Measurements from ENCODE around the gene OR4K14. TPM values are rescaled to one million over a fixed set of nuclear protein-coding genes. Genes with fewer than 3 reads are reported as not detected.
"Not testable (repeated sequence)": the region's sequence is repeated elsewhere in the genome, so short reads cannot be mapped to it uniquely, and the experiment has no call there.

Gene OR4K14
- polyA plus RNA-seq, 4 donors = not detected

DNA sequence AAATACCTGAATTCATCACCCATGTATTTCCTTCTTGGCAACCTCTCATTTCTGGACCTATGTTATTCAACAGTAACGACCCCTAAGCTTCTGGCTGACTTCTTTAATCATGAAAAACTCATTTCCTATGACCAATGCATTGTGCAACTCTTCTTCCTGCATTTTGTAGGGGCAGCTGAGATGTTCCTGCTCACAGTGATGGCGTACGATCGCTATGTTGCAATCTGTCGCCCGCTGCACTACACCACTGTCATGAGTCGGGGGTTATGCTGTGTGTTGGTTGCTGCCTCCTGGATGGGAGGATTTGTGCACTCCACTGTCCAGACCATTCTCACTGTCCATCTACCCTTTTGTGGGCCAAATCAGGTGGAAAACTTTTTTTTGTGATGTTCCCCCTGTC lies 16.8 kb downstream of the OR4K14 start:
- WGBS, 3 donors = 75 to 79% (median 77%) methylated on average over 7 of the region's 7 CpGs
- DNase-seq = no peak
- H3K27me3 ChIP-seq (ENCODE audit: control insufficient read depth in 3 of 3, insufficient read depth in 3 of 3, low read length in 3 of 3) = no peaks in the 10 kb centered on the region
- H3K4me1 ChIP-seq (ENCODE audit: control insufficient read depth in 3 of 3, insufficient read depth in 2 of 3, low read depth in 1 of 3, low read length in 2 of 3) = no peaks in the 10 kb centered on the region
- no peak overlapping the region for H3K27ac ChIP-seq (ENCODE audit: low read depth in 1 of 3, low read length in 2 of 3)
- FAIRE-seq = no peak
- no peaks in the 10 kb centered on the region for H3K36me3 ChIP-seq (ENCODE audit: control insufficient read depth in 3 of 3, insufficient read depth in 2 of 3, low read depth in 1 of 3, low read length in 3 of 3)
- peaks cover 0 to 8% of the 10 kb centered on the region in 2 donors for H3K9me3 ChIP-seq (ENCODE audit: control insufficient read depth in 2 of 2, insufficient read depth in 1 of 2, low read depth in 1 of 2, low read length in 1 of 2)
- no peak overlapping the region for H3K4me3 ChIP-seq (ENCODE audit: low read depth in 1 of 3, low read length in 3 of 3)

GRCh38 chr14:20001863-20002262 lies 17.2 kb downstream of the OR4K14 start, which contains the start of gene OR4Q2:
Gene OR4Q2, plus strand, starts transcription at chr14:20002163.
- Histone ChIP-seq H3K27ac (ENCODE audit: low read depth in 1 of 3, low read length in 2 of 3) (no peak within 1 kb of the TSS), H3K36me3 (ENCODE audit: control insufficient read depth in 3 of 3, insufficient read depth in 2 of 3, low read depth in 1 of 3, low read length in 3 of 3) (no peaks in the 10 kb centered on the region), H3K4me3 (ENCODE audit: low read depth in 1 of 3, low read length in 3 of 3) (no peak within 1 kb of the TSS), H3K4me1 (ENCODE audit: control insufficient read depth in 3 of 3, insufficient read depth in 2 of 3, low read depth in 1 of 3, low read length in 2 of 3) (no peaks in the 10 kb centered on the region), H3K27me3 (ENCODE audit: control insufficient read depth in 3 of 3, insufficient read depth in 3 of 3, low read length in 3 of 3) (no peaks in the 10 kb centered on the region), H3K9me3 (ENCODE audit: control insufficient read depth in 2 of 2, insufficient read depth in 1 of 2, low read depth in 1 of 2, low read length in 1 of 2) (peaks cover 0 to 8% of the 10 kb centered on the region in 2 donors)
- no peak for FAIRE-seq
- no peak for DNase-seq

GRCh38 chr14:19993438-19993837 lies 25.7 kb downstream of the OR4K14 start:
- no peak for DNase-seq
- H3K36me3 ChIP-seq (ENCODE audit: control insufficient read depth in 3 of 3, insufficient read depth in 2 of 3, low read depth in 1 of 3, low read length in 3 of 3) = no peaks in the 10 kb centered on the region
- no peaks in the 10 kb centered on the region for H3K4me1 ChIP-seq (ENCODE audit: control insufficient read depth in 3 of 3, insufficient read depth in 2 of 3, low read depth in 1 of 3, low read length in 2 of 3)
- H3K27me3 ChIP-seq (ENCODE audit: control insufficient read depth in 3 of 3, insufficient read depth in 3 of 3, low read length in 3 of 3) = no peaks in the 10 kb centered on the region
- 56 to 76% (median 67%) methylated on average over 2 of the region's 2 CpGs for WGBS, 3 donors
- H3K9me3 ChIP-seq (ENCODE audit: control insufficient read depth in 2 of 2, insufficient read depth in 1 of 2, low read depth in 1 of 2, low read length in 1 of 2) = peaks cover 0 to 19% of the 10 kb centered on the region in 2 donors
- H3K4me3 ChIP-seq (ENCODE audit: low read depth in 1 of 3, low read length in 3 of 3) = no peak overlapping the region
- FAIRE-seq = no peak
- H3K27ac ChIP-seq (ENCODE audit: low read depth in 1 of 3, low read length in 2 of 3) = no peak overlapping the region

DNA sequence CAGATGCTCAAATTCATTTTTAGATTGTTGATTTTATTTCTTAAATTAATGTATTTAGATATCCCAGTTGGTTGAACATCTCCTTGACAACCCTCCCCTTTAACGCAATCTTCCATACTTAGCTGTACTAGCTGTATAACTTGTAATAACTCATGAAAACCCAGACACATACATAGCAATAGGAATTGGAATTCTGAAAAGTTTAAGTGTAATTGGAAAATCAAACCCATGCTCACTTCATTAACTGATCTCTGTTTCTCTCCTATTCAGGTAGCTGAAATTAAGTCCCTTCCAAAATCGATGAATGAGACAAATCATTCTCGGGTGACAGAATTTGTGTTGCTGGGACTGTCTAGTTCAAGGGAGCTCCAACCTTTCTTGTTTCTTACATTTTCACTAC lies 43.8 kb downstream of the OR4K14 start, which contains the start of gene OR4K15:
Gene OR4K15 (plus strand): TSS at position 301 of the 400 bp plus-strand sequence. CDS start 0 bp downstream, at position 301.
- DNase-seq (no peak), FAIRE-seq (no peak)
- H3K9me3 ChIP-seq (ENCODE audit: control insufficient read depth in 2 of 2, insufficient read depth in 1 of 2, low read depth in 1 of 2, low read length in 1 of 2) = no peaks in the 10 kb centered on the region
- no peaks in the 10 kb centered on the region for H3K36me3 ChIP-seq (ENCODE audit: control insufficient read depth in 3 of 3, insufficient read depth in 2 of 3, low read depth in 1 of 3, low read length in 3 of 3)
- 93 to 98% (median 94%) methylated on average over 3 of the region's 3 CpGs for WGBS, 3 donors
- H3K27ac ChIP-seq (ENCODE audit: low read depth in 1 of 3, low read length in 2 of 3) = no peak within 1 kb of the TSS
- H3K27me3 ChIP-seq (ENCODE audit: control insufficient read depth in 3 of 3, insufficient read depth in 3 of 3, low read length in 3 of 3) = no peaks in the 10 kb centered on the region
- H3K4me3 ChIP-seq (ENCODE audit: low read depth in 1 of 3, low read length in 3 of 3) = no peak within 1 kb of the TSS
- no peaks in the 10 kb centered on the region for H3K4me1 ChIP-seq (ENCODE audit: control insufficient read depth in 3 of 3, insufficient read depth in 2 of 3, low read depth in 1 of 3, low read length in 2 of 3)

- no peak for DNase-seq
- no peaks in the 10 kb centered on the region for H3K4me1 ChIP-seq (ENCODE audit: control insufficient read depth in 3 of 3, insufficient read depth in 2 of 3, low read depth in 1 of 3, low read length in 2 of 3)
- no peaks in the 10 kb centered on the region for H3K36me3 ChIP-seq (ENCODE audit: control insufficient read depth in 3 of 3, insufficient read depth in 2 of 3, low read depth in 1 of 3, low read length in 3 of 3)
- 48 to 72% (median 60%) methylated on average over 1 of the region's 1 CpG for WGBS, 3 donors
- H3K4me3 ChIP-seq (ENCODE audit: low read depth in 1 of 3, low read length in 3 of 3) = no peak overlapping the region
- FAIRE-seq = no peak
- no peaks in the 10 kb centered on the region for H3K9me3 ChIP-seq (ENCODE audit: control insufficient read depth in 2 of 2, insufficient read depth in 1 of 2, low read depth in 1 of 2, low read length in 1 of 2)
- H3K27ac ChIP-seq (ENCODE audit: low read depth in 1 of 3, low read length in 2 of 3) = no peak overlapping the region
- no peaks in the 10 kb centered on the region for H3K27me3 ChIP-seq (ENCODE audit: control insufficient read depth in 3 of 3, insufficient read depth in 3 of 3, low read length in 3 of 3)
Measured at GRCh38 chr14:19974844-19975243, 44.3 kb downstream of the OR4K14 start.

GRCh38 chr14:19969735-19970134 lies 49.4 kb downstream of the OR4K14 start:
- not testable (repeated sequence) for H3K27me3 ChIP-seq (ENCODE audit: control insufficient read depth in 3 of 3, insufficient read depth in 3 of 3, low read length in 3 of 3); H3K27ac ChIP-seq (ENCODE audit: low read depth in 1 of 3, low read length in 2 of 3); H3K36me3 ChIP-seq (ENCODE audit: control insufficient read depth in 3 of 3, insufficient read depth in 2 of 3, low read depth in 1 of 3, low read length in 3 of 3); FAIRE-seq; H3K4me1 ChIP-seq (ENCODE audit: control insufficient read depth in 3 of 3, insufficient read depth in 2 of 3, low read depth in 1 of 3, low read length in 2 of 3); H3K4me3 ChIP-seq (ENCODE audit: low read depth in 1 of 3, low read length in 3 of 3); H3K9me3 ChIP-seq (ENCODE audit: control insufficient read depth in 2 of 2, insufficient read depth in 1 of 2, low read depth in 1 of 2, low read length in 1 of 2); DNase-seq
- 67 to 78% (median 69%) methylated on average over 2 of the region's 2 CpGs for WGBS, 3 donors

Other genes starting within 250 kb of the OR4K14 start
- gene OR4M1, start 245.8 kb downstream of the OR4K14 start, polyA plus RNA-seq = not detected
- not detected for gene OR4N2, start 215.5 kb downstream of the OR4K14 start, polyA plus RNA-seq
- not detected for gene OR4K2, start 144.2 kb downstream of the OR4K14 start, polyA plus RNA-seq
- not detected for gene OR4K5, start 98.7 kb downstream of the OR4K14 start, polyA plus RNA-seq
- not detected for gene OR4K1, start 88.4 kb downstream of the OR4K14 start, polyA plus RNA-seq
- gene OR4K15, start 43.7 kb downstream of the OR4K14 start, polyA plus RNA-seq = not detected
- gene OR4Q2, start 17.1 kb downstream of the OR4K14 start, polyA plus RNA-seq = not detected
- not detected for gene OR4K13, start 16.7 kb upstream of the OR4K14 start, polyA plus RNA-seq
- not detected for gene OR4L1, start 40.7 kb upstream of the OR4K14 start, polyA plus RNA-seq
- not detected for gene OR4K17, start 91.4 kb upstream of the OR4K14 start, polyA plus RNA-seq
- not detected for gene OR4N5, start 119.5 kb upstream of the OR4K14 start, polyA plus RNA-seq
- not detected for gene OR11G2, start 171.6 kb upstream of the OR4K14 start, polyA plus RNA-seq
- not detected for gene OR11H6, start 204.4 kb upstream of the OR4K14 start, polyA plus RNA-seq
- under 1 TPM in 1 of 4 donors, not detected in 3; 0.10 TPM for gene OR11H7, start 209.7 kb upstream of the OR4K14 start, polyA plus RNA-seq
- gene OR11H4, start 220.0 kb upstream of the OR4K14 start, polyA plus RNA-seq = not detected

Data from small intestine (tissue), 7 donors.